Activated CD4-positive, alpha-beta T cell treated with anti-CD3 and anti-CD28 coated beads, Interleukin-2, amount 10 ng/mL, durations not matched to agents 7 days and 5 days (primary cell): Measurements from ENCODE around the gene GCK. TPM values are rescaled to one million over a fixed set of nuclear protein-coding genes. Genes with fewer than 3 reads are reported as not detected.
"Not testable (repeated sequence)": the region's sequence is repeated elsewhere in the genome, so short reads cannot be mapped to it uniquely, and the experiment has no call there.

Source experiments
- CTCF ChIA-PET: fragments of 350-600 bp; sonication (Branson Sonifier 250); formaldehyde crosslinking; loops from one replicate; lab custom pipeline; 2021; ENCODE audit warnings: antibody characterized with exemption; lab: Charles Lee
- POLR2A ChIA-PET: fragments of 350-600 bp; sonication (Branson Sonifier 250); formaldehyde crosslinking; loops from one replicate; lab custom pipeline; 2021; ENCODE audit warnings: antibody characterized with exemption; lab: Charles Lee
- DNase-seq: peaks from one replicate; pipeline ENCODE4 v3.0.0-alpha.2; 2020
- H3K27ac Mint-ChIP-seq: one replicate; pipeline ENCODE4 v1.8.0; 2021; ENCODE audit warnings: mild to moderate bottlenecking, moderate library complexity, mixed read lengths
- H3K27me3 Mint-ChIP-seq: one replicate; pipeline ENCODE4 v1.8.0; 2021; ENCODE audit warnings: mixed read lengths
- H3K36me3 Mint-ChIP-seq: one replicate; pipeline ENCODE4 v1.8.0; 2021; ENCODE audit warnings: low read depth, mixed read lengths
- H3K4me1 Mint-ChIP-seq: one replicate; pipeline ENCODE4 v1.8.0; 2021; ENCODE audit warnings: mixed read lengths
- H3K4me3 Mint-ChIP-seq: one replicate; pipeline ENCODE4 v1.8.0; 2021; ENCODE audit warnings: mild to moderate bottlenecking, moderate library complexity, mixed read lengths
- H3K9me3 Mint-ChIP-seq: one replicate; pipeline ENCODE4 v1.8.0; 2021; ENCODE audit warnings: mixed read lengths
- total RNA-seq, 2 experiments: library from RNA; stranded (reverse); gene quantifications; one replicate each; pipeline ENCODE4 v1.2.3, GENCODE V29; 2021

Gene GCK
- total RNA-seq, 2 experiments from 2014 or later = not detected

DNA sequence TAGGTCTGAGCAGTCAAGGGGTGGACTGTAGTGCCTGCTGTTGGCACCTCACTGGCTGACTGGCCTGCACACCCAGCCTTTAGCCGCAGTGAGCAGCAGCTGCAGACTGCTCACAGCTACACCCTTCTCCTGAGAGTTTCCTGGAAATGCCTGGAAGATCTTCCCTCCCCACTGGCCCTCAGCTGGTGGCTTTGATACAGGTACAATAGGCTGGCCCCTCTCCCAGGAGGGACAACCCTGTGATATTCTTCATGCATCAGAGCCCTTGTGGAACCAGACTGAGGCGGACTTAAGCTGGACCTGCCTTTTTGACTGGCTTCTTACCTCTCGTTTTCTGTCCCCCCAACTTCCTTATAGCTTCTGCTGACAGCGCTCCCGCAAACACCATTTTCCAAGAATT lies 6.4 kb downstream of the GCK start:
- CTCF ChIA-PET = no interaction called here
- POLR2A ChIA-PET = no interaction called here
- Mint-ChIP-seq H3K4me3 (no peak overlapping the region), H3K36me3 (no peaks in the 10 kb centered on the region), H3K9me3 (peaks cover 7% of the 10 kb centered on the region), H3K27me3 (no peaks in the 10 kb centered on the region), H3K27ac (no peak overlapping the region), H3K4me1 (no peaks in the 10 kb centered on the region)
- no peak for DNase-seq

DNA sequence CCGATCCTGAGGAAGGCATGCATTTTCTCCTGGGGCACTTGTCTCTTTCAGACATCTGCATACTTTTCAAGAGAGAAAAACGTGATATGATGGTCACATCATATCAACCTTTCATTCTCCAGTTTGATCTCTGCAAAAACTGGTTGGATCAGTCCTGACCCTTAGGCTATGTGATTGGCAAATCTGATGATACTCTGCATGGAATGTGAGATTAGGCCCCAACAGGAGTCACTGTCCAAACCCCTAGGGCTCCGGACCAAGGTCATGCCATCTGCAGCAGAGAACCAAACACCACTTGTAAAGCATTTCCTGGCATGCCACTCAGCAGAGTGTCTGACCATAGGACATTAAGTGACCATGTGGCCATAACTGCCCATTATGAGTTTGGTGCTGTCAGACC lies 8.6 kb downstream of the GCK start:
- no peak overlapping the region for H3K27ac Mint-ChIP-seq
- H3K36me3 Mint-ChIP-seq = no peaks in the 10 kb centered on the region
- ChIA-PET CTCF (interaction anchor here (1.2 kb wide), 1 partner anchor 9 kb away, joined by 4 read pairs; no protein-coding TSS in a partner anchor), POLR2A (no interaction called here)
- H3K27me3 Mint-ChIP-seq = peaks cover 5% of the 10 kb centered on the region
- H3K9me3 Mint-ChIP-seq = peaks cover 7% of the 10 kb centered on the region
- no peak for DNase-seq
- H3K4me1 Mint-ChIP-seq = no peaks in the 10 kb centered on the region
- no peak overlapping the region for H3K4me3 Mint-ChIP-seq

DNA sequence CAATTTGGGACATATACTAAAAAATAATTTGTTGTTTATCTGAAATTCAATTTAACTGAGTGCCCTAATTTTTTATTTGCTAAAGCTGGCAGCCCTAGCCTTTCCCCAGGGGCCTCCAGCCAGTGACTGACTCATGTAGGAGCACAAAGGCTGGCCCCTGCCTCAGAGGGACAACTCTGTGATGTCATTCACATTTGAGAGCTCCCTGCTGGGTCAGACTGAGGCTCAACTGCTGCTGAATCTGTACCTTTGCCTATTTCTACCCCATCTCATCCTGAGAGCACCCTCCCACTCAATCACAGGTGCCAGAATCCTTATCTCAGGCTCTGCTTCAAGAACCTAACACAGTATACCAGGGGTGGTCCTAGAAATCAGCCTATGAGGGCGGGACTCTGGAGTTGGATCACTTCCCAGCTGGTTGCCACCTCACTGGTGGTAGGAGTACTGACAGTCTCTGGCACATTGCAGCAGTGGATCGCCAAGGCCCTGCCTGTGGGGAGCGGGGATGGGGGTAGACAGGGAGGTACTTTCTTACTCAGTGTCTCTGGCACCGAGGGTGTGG lies 11.6 kb downstream of the GCK start:
- Mint-ChIP-seq H3K4me1 (no peaks in the 10 kb centered on the region), H3K36me3 (no peaks in the 10 kb centered on the region), H3K27me3 (peaks cover 19% of the 10 kb centered on the region), H3K9me3 (peaks cover 3% of the 10 kb centered on the region), H3K27ac (no peak overlapping the region), H3K4me3 (no peak overlapping the region)
- ChIA-PET POLR2A (no interaction called here), CTCF (no interaction called here)
- DNase-seq = no peak

DNA sequence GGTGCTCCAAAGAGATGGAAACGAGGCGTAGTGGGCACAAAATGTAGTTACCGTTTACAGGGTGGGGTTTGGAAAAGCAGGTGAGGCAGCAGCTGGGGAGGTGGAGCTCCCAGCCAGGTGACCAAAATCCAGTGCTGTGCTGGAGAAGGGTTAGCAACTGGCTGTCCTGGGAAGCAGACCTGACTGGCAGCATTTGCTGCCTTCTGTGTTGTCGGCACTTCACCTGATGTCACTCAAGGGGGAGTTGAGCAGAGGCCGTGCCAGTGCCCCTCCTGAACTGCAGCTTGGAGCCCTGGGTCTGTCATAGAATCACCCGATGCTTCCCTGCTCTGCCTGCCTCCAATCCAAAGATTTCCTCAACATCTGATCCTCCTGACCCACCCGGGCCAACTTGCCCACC lies 12.8 kb downstream of the GCK start:
- ChIA-PET POLR2A (no interaction called here), CTCF (interaction anchor here (1.0 kb wide), 1 partner anchor 23 kb away, joined by 4 read pairs; no protein-coding TSS in a partner anchor)
- no peak for DNase-seq
- Mint-ChIP-seq H3K9me3 (no peaks in the 10 kb centered on the region), H3K27ac (no peak overlapping the region), H3K27me3 (peaks cover 20% of the 10 kb centered on the region), H3K4me3 (no peak overlapping the region), H3K36me3 (no peaks in the 10 kb centered on the region), H3K4me1 (no peaks in the 10 kb centered on the region)

DNA sequence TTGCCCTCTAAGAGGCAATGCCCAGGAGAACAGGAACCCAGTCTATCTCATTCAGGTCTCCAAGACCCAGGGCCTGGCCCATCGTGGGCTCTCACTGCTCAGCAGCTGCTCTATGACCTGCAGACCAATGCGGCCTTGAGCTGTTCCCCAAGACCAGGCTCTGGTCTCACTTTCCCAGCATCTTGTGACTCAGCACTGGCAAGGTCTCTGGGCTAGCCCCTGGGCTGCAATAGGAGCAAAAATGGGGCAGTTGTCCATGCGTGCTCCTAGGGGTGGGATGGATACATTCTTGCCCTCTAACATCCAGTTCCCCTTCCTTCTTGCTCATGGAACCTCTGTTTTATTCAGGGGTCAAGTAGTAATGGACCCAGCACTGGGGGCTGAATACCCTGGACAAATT lies 13.5 kb downstream of the GCK start:
- Mint-ChIP-seq H3K4me3 (no peak overlapping the region), H3K27me3 (peaks cover 20% of the 10 kb centered on the region), H3K4me1 (no peaks in the 10 kb centered on the region), H3K27ac (no peak overlapping the region), H3K9me3 (no peaks in the 10 kb centered on the region), H3K36me3 (no peaks in the 10 kb centered on the region)
- DNase-seq = no peak
- CTCF ChIA-PET = interaction anchor here (1.0 kb wide), 1 partner anchor 22 kb away, joined by 4 read pairs; no protein-coding TSS in a partner anchor
- POLR2A ChIA-PET = no interaction called here

DNA sequence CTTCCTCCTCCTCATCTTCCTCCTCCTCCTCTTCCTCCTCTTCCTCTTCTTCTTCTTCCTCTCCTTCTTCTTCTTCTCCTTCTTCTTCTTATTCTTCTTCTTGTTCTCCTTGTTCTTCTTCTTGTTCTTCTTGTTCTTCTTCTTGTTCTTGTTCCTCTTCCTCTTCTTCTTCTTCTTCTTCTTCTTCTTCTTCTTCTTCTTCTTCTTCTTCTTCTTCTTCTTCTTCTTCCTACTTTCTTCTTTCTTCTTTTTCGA lies 14.6 kb downstream of the GCK start:
- CTCF ChIA-PET, POLR2A ChIA-PET, H3K4me3 Mint-ChIP-seq: not testable (repeated sequence)

DNA sequence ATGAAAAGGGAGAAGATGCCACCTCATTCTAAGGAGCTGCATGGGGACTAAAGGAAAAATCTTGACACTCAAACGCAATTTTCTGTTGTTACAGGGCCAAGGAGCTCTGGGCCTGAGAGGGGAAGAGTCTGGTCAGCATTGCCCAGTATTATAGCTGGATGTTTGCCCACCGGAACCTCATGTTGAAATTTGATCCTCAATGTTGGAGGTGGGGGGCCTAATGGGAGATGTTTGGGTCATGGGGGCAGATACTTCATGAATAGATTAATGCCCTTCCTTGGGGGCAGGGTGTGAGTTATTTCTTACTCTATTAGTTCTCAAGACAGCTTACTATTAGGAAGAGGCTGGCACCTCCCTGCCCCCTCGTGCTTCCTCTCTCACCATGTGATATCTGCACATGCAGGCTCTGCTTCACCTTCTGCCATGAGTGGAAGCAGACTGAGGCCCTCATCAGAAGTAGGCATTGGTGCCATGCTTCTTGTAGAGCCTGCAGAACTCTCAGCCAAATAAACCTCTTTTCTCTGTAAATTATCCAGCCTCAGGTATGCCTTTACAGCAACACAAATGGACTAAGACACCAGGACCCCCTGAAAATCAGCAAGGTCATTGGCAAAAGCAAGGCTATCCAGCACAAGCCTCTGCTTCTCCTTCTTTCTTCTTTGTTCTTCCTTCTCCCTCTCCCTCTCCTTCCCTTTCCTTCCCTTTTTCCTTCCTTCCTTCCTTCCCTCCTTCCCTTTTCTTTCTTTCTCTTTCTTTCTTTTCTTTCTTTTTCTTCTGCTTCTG lies 15.1 kb downstream of the GCK start:
- Mint-ChIP-seq H3K4me3 (no peak overlapping the region), H3K27ac (no peak overlapping the region), H3K36me3 (no peaks in the 10 kb centered on the region), H3K9me3 (no peaks in the 10 kb centered on the region), H3K27me3 (peaks cover 20% of the 10 kb centered on the region), H3K4me1 (no peaks in the 10 kb centered on the region)
- no peak for DNase-seq
- CTCF ChIA-PET = no interaction called here
- POLR2A ChIA-PET = no interaction called here

More for the DNA sequence above, 14.6 kb downstream of the GCK start:
- not testable (repeated sequence) for H3K36me3 Mint-ChIP-seq, H3K27ac Mint-ChIP-seq, H3K9me3 Mint-ChIP-seq, H3K4me1 Mint-ChIP-seq, DNase-seq
- H3K27me3 Mint-ChIP-seq = peaks cover 20% of the 10 kb centered on the region

DNA sequence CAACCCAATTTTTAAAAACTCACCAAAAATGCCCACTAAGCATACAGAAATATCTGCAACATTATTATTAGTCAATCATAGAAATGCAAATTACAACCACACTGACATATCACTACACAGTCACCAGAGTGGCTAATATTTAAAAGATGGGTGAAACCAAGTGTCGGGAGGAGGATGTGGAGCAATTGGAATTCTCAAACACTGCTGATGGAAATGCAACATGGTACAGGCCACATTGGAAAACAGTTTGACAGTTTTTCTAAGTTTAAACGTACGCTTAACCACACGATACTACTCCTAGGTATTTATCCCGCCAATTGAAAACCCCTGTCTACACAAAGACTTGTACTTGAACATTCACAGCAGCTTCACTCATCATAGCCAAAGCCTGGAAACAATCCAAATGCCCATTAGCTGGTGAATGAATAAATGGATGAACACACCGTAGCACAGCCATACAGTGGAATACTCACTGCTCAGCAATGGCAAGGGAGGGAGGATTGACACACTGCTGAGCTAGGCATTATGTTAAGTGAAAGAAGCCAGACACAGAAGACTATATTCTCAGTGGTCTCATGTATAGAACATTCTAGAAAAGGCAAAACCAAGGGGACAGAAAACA lies 16.3 kb downstream of the GCK start:
- Mint-ChIP-seq H3K36me3 (no peaks in the 10 kb centered on the region), H3K9me3 (no peaks in the 10 kb centered on the region), H3K27ac (no peak overlapping the region), H3K4me3 (no peak overlapping the region), H3K4me1 (peaks cover under 1% of the 10 kb centered on the region), H3K27me3 (peaks cover 22% of the 10 kb centered on the region)
- POLR2A ChIA-PET = no interaction called here
- no peak for DNase-seq
- CTCF ChIA-PET = no interaction called here

DNA sequence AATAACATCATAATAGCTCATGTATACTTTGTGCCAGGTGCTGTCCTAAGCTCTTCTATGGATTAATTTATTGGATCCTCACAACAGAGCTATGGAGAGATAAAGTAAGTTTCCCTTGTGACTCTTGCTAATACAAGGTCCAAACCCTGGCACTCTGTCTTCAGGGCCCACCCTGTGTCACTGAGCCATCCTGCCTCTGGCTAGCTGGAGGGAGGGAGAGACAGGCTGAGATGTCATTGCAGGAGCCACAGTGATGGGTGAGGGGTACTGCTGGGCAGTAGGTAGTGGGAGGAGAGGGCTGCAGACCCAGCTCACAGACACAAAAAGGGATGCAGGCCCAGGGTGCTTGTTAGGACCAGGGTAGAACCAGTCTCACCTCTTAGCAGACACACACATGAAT lies 16.9 kb downstream of the GCK start:
- H3K27me3 Mint-ChIP-seq = peaks cover 22% of the 10 kb centered on the region

DNA sequence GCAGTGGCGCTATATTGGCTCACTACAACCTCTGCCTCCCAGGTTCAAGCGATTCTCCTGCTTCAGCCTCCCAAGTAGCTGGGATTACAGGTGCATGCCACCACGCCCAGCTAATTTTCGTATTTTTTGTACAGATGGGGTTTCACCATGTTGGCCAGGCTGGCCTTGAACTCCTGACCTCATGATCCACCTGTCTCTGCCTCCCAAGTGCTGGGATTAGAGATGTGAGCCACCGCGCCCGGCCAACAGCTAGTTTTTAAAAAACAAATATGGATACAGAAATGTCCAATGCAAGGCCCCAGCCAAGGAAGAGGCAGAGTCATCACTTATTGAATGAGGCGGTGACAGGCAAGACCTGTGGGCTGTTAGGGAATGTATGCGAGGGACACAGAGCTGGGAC lies 17.3 kb downstream of the GCK start:
- H3K4me3 Mint-ChIP-seq, H3K4me1 Mint-ChIP-seq, H3K9me3 Mint-ChIP-seq, H3K27ac Mint-ChIP-seq, H3K36me3 Mint-ChIP-seq, DNase-seq, POLR2A ChIA-PET: not testable (repeated sequence)
- peaks cover 18% of the 10 kb centered on the region for H3K27me3 Mint-ChIP-seq
- CTCF ChIA-PET = interaction anchor here (0.6 to 0.9 kb wide), 2 partner anchors 9 to 30 kb away, joined by 3 to 4 read pairs; no protein-coding TSS in a partner anchor

More for the DNA sequence above, 16.9 kb downstream of the GCK start:
- ChIA-PET CTCF (interaction anchor here (0.9 kb wide), 1 partner anchor 9 kb away, joined by 4 read pairs; no protein-coding TSS in a partner anchor), POLR2A (no interaction called here)
- no peak for DNase-seq
- no peaks in the 10 kb centered on the region for H3K9me3 Mint-ChIP-seq
- no peaks in the 10 kb centered on the region for H3K36me3 Mint-ChIP-seq
- no peak overlapping the region for H3K4me3 Mint-ChIP-seq
- H3K27ac Mint-ChIP-seq = no peak overlapping the region
- H3K4me1 Mint-ChIP-seq = peaks cover 4% of the 10 kb centered on the region

DNA sequence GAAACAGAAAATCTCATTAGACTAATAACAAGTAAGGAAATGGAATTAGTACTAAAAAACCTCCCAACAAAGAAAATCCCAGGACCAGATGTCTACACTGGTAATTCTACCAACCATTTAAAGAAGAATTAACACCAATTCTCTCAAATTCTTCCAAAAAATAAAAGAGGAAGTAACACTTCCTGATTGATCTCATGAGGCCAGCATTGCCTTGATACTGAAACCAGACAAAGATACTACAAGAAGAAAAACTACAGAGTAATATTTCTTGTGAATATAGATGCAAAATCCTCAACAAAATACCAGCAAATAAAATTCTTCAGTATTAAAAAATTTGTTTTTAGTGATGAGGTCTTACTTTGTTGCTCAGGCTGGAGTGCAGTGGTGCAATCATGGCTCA lies 21.3 kb downstream of the GCK start:
- ChIA-PET CTCF (no interaction called here), POLR2A (no interaction called here)
- Mint-ChIP-seq H3K27ac (no peak overlapping the region), H3K36me3 (no peaks in the 10 kb centered on the region), H3K4me1 (peaks cover 4% of the 10 kb centered on the region), H3K4me3 (no peak overlapping the region), H3K9me3 (no peaks in the 10 kb centered on the region), H3K27me3 (peaks cover 9% of the 10 kb centered on the region)
- no peak for DNase-seq

DNA sequence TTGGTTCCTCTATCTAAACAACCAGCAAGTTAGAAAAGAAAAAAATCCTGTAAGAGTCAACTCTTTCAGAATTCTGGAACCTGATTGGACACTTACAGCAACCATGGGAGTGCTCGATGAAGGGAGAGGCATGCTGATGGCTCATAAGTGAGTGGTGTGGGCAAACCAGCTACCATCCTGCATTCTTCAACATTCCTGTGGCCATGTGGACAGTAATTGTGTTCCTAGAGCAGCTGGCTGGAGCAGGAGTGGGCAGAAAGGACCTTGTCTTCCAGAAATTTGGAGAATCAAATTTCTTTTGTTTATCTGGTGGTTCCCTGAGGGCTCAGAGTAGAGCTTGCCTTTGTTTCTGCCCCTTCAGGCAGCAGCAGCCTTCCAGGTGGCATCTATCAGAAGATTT lies 25.6 kb downstream of the GCK start:
- no peak overlapping the region for H3K27ac Mint-ChIP-seq
- CTCF ChIA-PET = no interaction called here

DNA sequence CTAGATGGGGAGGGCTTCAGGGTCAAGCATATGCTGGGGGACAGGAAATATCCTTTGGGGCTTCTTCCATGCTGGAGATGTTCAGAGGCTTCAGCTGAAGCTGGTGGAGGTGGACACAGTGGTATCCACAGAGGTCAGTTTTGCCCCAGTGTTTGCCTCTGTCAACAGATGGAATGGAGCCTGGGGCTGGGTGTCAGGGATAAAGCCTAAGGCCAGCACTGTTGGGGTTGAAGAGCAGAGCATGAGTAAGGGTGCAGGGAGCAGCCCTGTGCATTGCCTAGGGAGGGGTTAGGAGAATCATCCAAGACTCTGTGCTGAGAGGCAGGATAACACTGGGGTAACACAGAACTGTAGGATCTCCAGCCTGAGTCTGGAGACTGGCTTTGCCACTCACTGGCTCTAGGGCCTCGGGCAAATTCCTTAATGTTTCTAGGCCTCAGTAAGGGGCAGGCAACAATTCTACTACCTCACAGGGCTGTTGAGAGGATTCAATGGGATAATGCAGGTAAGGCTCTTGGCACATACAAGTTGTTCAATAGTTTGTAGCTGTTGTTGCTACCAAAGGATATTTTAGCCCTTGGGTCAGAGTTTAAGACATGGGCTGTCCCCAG lies 26.3 kb downstream of the GCK start:
- H3K27me3 Mint-ChIP-seq = peaks cover 5% of the 10 kb centered on the region
- no peaks in the 10 kb centered on the region for H3K36me3 Mint-ChIP-seq
- no peaks in the 10 kb centered on the region for H3K9me3 Mint-ChIP-seq
- peaks cover 4% of the 10 kb centered on the region for H3K4me1 Mint-ChIP-seq
- ChIA-PET POLR2A (no interaction called here), CTCF (interaction anchor here (1.2 kb wide), 1 partner anchor 9 kb away, joined by 3 read pairs; no protein-coding TSS in a partner anchor)
- H3K27ac Mint-ChIP-seq = no peak overlapping the region
- H3K4me3 Mint-ChIP-seq = no peak overlapping the region
- no peak for DNase-seq

More for the DNA sequence above, 25.6 kb downstream of the GCK start:
- Mint-ChIP-seq H3K27me3 (peaks cover 5% of the 10 kb centered on the region), H3K4me1 (peaks cover 4% of the 10 kb centered on the region), H3K36me3 (no peaks in the 10 kb centered on the region), H3K4me3 (no peak overlapping the region), H3K9me3 (no peaks in the 10 kb centered on the region)
- no peak for DNase-seq
- POLR2A ChIA-PET = no interaction called here
